ENCODE measurements around the gene PBX3. TPM values are rescaled to one million over a fixed set of nuclear protein-coding genes. Genes with fewer than 3 reads are reported as not detected.

Gene PBX3
- total and polyA plus RNA-seq, 2 donors (not counting 1 experiment from before 2014, with no cell fraction given) = 15.5 to 39.0 TPM

DNA sequence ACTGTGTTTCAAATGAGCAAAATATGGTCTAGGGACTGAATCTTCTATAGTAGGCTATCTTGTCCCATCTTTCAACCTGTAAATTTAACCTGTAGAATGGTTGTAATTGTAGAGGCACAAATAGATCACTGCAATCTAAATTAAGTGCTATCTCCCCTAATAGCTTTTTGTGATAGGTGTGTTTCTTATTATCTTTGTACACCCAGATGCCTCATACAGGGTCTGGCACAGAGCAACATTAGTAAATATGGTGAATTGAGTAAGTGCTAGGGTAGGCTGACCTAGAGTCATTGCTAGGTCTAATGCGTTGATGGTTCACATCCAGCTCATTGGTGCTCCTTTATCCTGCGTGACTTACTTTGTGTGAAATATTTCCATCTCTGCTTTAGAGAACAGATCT lies 100.6 kb downstream of the PBX3 start:
- Histone ChIP-seq H2AFZ (ENCODE audit: insufficient read depth, low read depth, low read length, poor library complexity, severe bottlenecking) (no peak overlapping the region), H3K4me1 (ENCODE audit: control insufficient read depth in 2 of 2, insufficient read depth in 2 of 2, low read length in 2 of 2) (peaks cover 3 to 4% of the 10 kb centered on the region in 2 donors), H4K20me1 (ENCODE audit: control insufficient read depth, insufficient read depth, low read length, poor library complexity, severe bottlenecking) (no peaks in the 10 kb centered on the region), H3K79me2 (ENCODE audit: control insufficient read depth, insufficient read depth, low read length) (peaks cover 40% of the 10 kb centered on the region), H3K27ac (ENCODE audit: low read length in 2 of 2) (no peak overlapping the region), H3K27me3 (replicated peaks in 1 of 4; ENCODE audit: control extremely low read depth in 1 of 4, control insufficient read depth in 3 of 4, insufficient read depth in 4 of 4, low read length in 3 of 4) (no peaks in the 10 kb centered on the region), H3K4me3 (ENCODE audit: control extremely low read depth in 1 of 5, extremely low read depth in 1 of 5, insufficient read depth in 1 of 5, low read depth in 2 of 5, low read length in 4 of 5) (no peak overlapping the region), H3K9me3 (ENCODE audit: control extremely low read depth in 1 of 3, control insufficient read depth in 2 of 3, insufficient read depth in 1 of 3, low read length in 2 of 3) (no peaks in the 10 kb centered on the region), H3K4me2 (replicated peaks; ENCODE audit: low read depth, low read length, poor library complexity, severe bottlenecking) (no peak overlapping the region), H3K9ac (ENCODE audit: low read length) (no peak overlapping the region), H3K36me3 (replicated peaks in 1 of 2; ENCODE audit: control extremely low read depth in 1 of 2, control insufficient read depth in 1 of 2, extremely low read depth in 1 of 2, insufficient read depth in 2 of 2, low read length in 1 of 2) (peaks cover 0 to 1% of the 10 kb centered on the region in 2 experiments)
- POLR2A ChIA-PET = no interaction called here
- CTCF ChIA-PET = interaction anchor here (0.6 kb wide), 1 partner anchor 15 kb away, joined by 4 read pairs; no protein-coding TSS in a partner anchor
- no peak overlapping the region for H3K4me3 Mint-ChIP-seq
- H3K4me1 Mint-ChIP-seq = peaks cover 20% of the 10 kb centered on the region
- intact Hi-C loops (cut with micrococcal nuclease) = no loop called here
- DNase-seq = no peak
- no peak for ATAC-seq (ENCODE audit: low read depth)
- TF ChIP-seq EZH2 (IDR thresholded peaks at IDR 0.05; ENCODE audit: borderline replicate concordance, insufficient read depth, low read depth, low read length, poor library complexity, severe bottlenecking) (no peak), CTCF (IDR thresholded peaks at IDR 0.05) (no peak)
- no peak overlapping the region for H3K27ac Mint-ChIP-seq
- no peaks in the 10 kb centered on the region for H3K27me3 Mint-ChIP-seq
- H3K9me3 Mint-ChIP-seq (ENCODE audit: insufficient read depth) = no peaks in the 10 kb centered on the region
- WGBS (ENCODE audit: insufficient coverage) = no CpG with 5 or more reads among the region's 2 CpGs

DNA sequence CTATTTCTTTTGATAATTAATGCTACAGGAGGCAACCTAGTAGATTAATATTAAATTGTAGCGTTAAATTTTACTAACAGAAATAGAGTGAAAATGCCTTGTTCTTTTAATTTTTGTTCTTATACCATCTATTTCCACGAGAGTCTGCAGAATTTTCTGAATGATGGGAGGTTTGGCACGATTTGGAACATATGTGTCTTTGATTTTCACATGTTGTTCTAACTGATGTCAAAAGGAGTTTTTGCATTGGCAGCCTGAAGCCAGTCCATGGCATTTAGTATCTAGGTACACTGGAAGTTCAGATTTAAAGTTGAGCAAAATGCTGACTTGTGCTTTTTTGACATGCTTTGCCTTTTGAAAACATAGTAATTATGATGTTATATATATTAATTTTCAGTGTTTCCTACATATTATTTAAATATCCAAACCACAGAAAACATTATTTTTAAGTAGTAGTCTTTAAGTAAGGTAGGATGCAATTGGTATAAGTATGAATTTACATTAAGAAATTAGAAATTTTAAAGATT lies 103.0 kb downstream of the PBX3 start:
- ATAC-seq (ENCODE audit: low read depth) = no peak
- intact Hi-C loops (cut with micrococcal nuclease) = no loop called here
- Mint-ChIP-seq H3K27ac (no peak overlapping the region), H3K4me3 (no peak overlapping the region), H3K4me1 (peaks cover 16% of the 10 kb centered on the region), H3K27me3 (no peaks in the 10 kb centered on the region), H3K9me3 (ENCODE audit: insufficient read depth) (no peaks in the 10 kb centered on the region)
- Histone ChIP-seq H3K9me3 (ENCODE audit: control extremely low read depth in 1 of 3, control insufficient read depth in 2 of 3, insufficient read depth in 1 of 3, low read length in 2 of 3) (no peaks in the 10 kb centered on the region), H3K27ac (ENCODE audit: low read length in 2 of 2) (no peak overlapping the region), H3K9ac (ENCODE audit: low read length) (no peak overlapping the region), H3K4me3 (ENCODE audit: control extremely low read depth in 1 of 5, extremely low read depth in 1 of 5, insufficient read depth in 1 of 5, low read depth in 2 of 5, low read length in 4 of 5) (no peak overlapping the region), H3K4me2 (replicated peaks; ENCODE audit: low read depth, low read length, poor library complexity, severe bottlenecking) (no peak overlapping the region), H4K20me1 (ENCODE audit: control insufficient read depth, insufficient read depth, low read length, poor library complexity, severe bottlenecking) (no peaks in the 10 kb centered on the region), H2AFZ (ENCODE audit: insufficient read depth, low read depth, low read length, poor library complexity, severe bottlenecking) (no peak overlapping the region), H3K79me2 (ENCODE audit: control insufficient read depth, insufficient read depth, low read length) (peaks cover 37% of the 10 kb centered on the region), H3K27me3 (replicated peaks in 1 of 4; ENCODE audit: control extremely low read depth in 1 of 4, control insufficient read depth in 3 of 4, insufficient read depth in 4 of 4, low read length in 3 of 4) (no peaks in the 10 kb centered on the region), H3K4me1 (ENCODE audit: control insufficient read depth in 2 of 2, insufficient read depth in 2 of 2, low read length in 2 of 2) (no peaks in the 10 kb centered on the region), H3K36me3 (replicated peaks in 1 of 2; ENCODE audit: control extremely low read depth in 1 of 2, control insufficient read depth in 1 of 2, extremely low read depth in 1 of 2, insufficient read depth in 2 of 2, low read length in 1 of 2) (no peaks in the 10 kb centered on the region)
- TF ChIP-seq EZH2 (IDR thresholded peaks at IDR 0.05; ENCODE audit: borderline replicate concordance, insufficient read depth, low read depth, low read length, poor library complexity, severe bottlenecking) (no peak), CTCF (IDR thresholded peaks at IDR 0.05) (no peak)
- ChIA-PET CTCF (interaction anchor here (1.3 kb wide), 1 partner anchor 292 kb away, joined by 8 read pairs; no protein-coding TSS in a partner anchor), POLR2A (no interaction called here)
- 100% methylated on average over 1 of the region's 3 CpGs for WGBS (ENCODE audit: insufficient coverage)
- DNase-seq = no peak

Measured in B cell (primary cell).